NCI-H2107 treated with DMSO at 0.1 percent for 48 hours (cell line): ENCODE measurements around the gene PLVAP.

ENCODE experiments used
- DNase-seq: peaks from one replicate; lab custom pipeline; 2025; ENCODE audit not compliant: unreplicated experiment; lab: John Stamatoyannopoulos, UW

The PLVAP gene

DNA sequence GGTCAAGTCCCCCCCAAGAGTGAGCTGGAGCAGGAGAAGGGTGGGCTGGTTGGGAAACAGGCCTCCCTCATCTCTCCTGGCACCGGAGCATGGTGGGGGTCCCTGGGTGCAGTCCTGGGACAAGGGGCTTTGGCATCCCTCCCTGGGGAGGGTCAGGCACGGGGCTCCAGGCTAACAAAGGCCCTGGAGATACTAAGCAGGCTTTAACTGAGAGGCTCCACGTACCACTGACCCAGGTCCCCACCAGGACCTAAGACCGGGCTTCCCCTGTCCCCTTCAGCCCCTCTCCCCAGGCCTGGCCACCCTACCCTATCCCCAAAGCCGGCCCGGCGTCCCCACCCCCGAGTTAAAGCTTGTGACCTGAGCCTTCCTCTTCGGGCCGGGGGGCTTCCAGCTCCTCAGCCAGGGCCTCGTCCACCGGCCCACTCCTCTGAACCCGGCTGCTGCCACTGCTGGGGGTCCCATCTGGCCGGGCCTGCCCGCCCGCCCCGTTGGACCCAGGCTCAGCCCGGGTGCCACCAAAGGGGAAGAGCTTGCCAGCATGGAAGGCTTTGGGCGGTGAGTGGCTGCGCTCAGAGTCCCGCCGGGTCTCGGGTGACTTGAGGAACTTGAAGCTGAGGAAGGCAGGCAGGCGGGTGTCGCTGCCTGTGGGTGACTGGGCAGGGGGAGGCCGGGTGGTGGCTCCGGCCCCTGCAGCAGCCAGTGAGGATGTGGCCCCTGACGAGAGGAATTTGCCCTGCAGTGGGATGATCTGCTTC is 52.6 kb downstream of the PLVAP start:
- DNase-seq: no peak

DNA sequence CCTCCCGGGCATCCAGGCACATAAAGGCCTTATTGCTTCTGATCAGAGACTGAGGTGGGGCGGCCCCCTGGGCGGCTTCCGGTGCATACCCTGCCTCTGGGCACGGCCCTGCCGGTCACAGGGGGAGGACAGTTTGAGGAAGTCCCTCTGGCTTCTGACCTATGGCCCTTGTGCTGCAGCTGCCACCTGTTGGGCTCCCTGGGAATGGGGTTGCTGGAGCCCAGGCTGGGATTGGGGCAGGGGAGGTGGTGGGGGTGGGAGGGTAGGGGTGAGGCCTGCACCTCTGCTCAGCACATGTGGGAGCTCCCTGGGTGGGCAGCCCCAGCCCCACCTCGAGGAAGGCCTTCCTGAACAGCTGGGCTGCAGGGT is 53.2 kb downstream of the PLVAP start:
- no peak for DNase-seq

DNA sequence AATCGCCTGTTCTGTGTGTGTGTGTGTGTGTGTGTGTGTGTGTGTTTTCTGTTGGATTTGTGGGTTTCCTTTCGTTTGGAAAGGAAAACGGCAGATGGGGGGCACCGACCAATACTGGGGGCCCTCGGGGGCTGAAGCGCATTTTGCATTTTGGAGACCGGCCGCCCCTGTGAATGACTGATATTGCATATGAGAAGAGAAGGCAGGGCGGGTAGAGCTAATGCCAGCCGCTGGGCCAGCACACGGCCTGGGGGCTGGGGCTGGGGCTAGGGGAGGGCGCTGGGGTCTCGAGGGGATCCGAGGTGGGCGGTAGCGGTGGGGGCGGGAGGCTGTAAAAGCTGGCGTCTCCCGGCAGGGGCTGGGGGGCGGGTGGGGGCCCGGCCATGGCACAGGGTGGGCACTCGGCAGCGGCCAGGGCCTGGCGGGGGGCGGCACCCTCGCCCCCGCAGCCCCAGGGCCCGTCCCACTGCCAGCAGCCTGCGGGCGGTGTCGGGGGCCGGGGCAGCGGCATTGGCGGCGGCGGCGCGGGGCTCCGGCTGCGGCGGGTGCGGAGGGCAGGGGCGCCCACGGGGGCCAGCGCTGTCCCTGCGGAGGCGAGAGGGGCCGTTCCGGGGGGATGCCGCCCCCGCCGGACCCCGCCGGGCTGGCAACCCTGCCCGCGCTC is 53.7 kb downstream of the PLVAP start:
- DNase-seq: no peak

DNA sequence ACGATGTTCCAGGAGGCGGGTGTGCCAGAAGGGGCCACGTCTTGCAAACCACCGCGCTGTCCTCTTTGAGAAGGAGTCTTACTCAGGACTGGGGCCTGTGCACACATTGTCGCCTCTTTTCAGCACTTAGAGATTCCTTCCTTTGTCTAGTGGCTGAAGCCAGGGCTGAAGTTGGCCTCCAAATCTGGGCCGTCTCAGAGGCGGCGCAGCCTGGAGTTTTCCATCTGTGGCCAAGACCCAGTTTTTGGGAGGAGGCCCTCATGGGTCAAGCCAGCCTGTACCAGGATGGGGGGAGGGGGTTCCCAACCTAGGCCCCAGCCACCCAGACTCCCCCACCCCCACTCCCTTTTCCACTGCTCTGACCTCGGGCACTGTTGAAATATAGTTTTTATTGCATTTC is 54.3 kb downstream of the PLVAP start:
- DNase-seq: no peak

DNA sequence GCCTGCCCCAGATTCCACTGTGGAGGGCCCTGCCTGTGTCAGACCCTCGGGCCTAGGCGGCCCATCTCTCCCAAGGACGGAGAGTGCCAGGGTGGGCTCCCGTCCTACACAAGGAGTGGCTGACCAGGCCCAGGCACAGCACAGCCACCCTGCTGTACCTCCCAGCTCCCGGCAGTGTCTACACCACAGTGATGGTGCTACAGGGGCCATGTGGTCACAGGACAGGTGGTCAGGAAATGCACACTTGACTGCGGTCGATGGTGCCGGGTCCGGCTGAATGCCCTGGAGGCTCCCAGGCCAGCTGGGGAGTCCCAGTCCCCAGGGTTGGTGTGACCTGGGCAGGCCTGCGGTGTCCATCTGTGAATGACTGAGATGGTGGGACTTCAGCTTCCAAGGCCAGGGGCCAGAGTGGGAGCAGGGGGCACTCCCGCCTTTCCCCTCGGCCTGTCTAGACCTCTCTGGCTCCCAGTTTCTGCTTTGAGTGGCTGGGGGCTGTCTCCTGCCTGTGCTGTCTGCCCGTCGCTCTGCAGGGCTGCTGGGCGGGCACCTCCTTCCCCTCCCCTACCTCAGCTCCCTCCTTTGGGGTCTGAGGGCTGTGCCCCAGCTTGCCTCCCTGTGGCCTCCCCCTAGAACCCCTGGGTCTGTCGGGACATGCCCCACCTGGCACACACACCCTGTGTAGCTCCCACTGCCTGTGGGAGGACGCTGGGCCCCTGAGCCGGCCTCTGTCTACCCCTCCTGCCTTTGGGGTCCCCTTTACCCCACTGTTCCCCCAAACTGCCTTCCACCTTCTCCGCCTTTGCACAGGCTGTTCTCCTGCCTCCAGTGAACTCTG is 55.3 kb downstream of the PLVAP start:
- DNase-seq: no peak

DNA sequence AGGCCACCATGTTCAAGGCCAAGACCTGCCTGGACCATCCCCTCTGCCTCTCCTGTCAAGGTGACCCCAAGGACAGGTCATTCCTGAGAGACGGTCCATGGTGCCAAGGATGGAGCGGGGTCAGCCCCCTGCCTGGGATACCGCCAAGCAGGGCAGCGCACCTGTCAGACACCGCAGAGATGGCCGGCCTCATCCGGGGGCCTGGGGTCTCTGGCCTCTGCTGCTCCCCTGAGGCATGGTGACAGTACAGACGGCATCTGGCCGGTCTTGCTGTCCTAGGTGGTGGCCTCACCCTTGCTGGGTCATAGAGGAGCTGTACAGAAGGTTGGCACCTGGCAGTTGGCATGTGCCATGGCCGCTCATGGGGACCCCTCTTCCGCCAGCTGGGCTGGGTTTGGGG is 56.7 kb downstream of the PLVAP start:
- DNase-seq: no peak

DNA sequence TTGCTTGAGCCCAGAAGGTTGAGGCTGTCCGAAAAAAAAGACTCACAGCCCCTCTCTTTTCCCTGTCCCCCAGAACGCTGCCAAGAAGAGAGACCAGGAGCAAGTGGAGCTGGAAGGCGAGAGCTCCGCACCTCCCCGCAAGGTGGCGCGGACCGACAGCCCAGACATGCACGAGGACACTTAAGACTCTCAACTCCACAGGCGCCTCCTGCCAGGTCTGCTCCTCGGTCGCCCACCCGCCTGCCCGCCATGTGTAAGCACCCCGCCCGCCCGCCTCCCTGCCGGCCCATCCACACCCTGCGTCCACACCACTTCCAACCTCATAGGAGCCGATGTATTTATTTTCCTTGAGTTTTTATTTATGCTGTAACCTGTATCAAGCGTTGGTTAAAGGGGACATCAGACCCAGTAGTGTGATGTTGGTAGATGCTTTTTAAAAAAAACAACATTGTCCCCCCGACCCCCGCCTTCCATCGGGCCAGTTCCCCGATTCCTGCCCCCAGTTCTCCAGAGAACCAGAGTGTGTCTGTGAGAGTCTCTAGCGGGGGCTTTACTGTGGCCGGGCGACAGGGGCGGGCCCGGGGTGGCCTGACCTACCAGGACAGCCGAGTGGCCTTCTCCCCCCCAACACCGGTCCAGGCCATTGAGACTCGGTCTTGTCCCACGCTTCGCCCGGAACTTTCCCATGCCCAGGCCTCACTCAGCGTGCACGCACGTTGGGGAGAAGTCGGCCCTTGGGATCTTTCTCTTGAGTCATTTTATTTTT is 57.5 kb downstream of the PLVAP start:
- no peak for DNase-seq

DNA sequence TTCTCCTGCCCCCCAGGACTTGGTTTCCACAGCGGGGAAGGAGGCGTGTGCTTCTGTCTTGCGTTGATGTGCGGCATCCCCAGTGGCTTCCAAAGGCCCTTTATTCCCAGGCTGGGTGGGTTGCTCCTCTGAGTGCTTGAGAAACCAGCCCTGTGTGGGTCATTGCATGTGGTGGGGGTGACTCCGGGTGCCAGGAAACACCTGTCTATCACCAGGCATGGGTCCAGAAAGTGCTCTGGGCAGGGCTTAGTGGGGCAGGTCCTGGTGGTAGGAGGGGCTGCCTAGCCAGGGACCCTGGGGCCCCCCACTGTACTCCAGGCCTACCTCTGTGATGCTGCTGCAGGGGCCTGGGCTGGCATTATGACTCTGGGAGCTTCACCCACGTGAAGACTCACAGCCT is 58.2 kb downstream of the PLVAP start:
- no peak for DNase-seq

DNA sequence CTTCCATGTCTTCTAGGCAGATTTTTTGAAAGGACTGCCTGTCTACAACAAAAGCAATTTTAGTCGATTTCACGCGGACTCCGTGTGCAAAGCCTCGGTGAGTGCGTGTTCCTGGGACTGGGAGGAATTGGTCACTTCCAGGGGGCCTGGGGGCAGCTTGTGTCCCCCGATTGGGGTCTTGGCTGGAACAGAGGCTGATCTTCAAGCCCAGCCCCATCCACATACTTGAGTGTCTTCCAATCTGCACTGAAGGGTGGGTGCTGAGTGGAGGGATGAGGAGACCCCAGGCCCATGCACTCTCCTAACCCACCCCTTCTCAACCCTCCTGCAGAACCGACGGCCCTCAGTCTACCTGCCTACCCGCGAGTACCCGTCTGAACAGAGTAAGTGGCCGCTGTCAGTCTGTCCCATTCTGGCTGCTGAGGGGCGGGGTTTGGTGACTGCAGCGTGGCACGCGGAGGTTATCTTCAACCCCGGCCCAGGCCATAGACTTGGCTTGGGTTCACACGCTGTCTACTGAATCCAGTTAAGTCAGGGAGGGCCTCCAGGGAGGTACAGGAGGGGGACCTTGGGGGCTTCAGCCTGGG is 63.0 kb downstream of the PLVAP start:
- no peak for DNase-seq

DNA sequence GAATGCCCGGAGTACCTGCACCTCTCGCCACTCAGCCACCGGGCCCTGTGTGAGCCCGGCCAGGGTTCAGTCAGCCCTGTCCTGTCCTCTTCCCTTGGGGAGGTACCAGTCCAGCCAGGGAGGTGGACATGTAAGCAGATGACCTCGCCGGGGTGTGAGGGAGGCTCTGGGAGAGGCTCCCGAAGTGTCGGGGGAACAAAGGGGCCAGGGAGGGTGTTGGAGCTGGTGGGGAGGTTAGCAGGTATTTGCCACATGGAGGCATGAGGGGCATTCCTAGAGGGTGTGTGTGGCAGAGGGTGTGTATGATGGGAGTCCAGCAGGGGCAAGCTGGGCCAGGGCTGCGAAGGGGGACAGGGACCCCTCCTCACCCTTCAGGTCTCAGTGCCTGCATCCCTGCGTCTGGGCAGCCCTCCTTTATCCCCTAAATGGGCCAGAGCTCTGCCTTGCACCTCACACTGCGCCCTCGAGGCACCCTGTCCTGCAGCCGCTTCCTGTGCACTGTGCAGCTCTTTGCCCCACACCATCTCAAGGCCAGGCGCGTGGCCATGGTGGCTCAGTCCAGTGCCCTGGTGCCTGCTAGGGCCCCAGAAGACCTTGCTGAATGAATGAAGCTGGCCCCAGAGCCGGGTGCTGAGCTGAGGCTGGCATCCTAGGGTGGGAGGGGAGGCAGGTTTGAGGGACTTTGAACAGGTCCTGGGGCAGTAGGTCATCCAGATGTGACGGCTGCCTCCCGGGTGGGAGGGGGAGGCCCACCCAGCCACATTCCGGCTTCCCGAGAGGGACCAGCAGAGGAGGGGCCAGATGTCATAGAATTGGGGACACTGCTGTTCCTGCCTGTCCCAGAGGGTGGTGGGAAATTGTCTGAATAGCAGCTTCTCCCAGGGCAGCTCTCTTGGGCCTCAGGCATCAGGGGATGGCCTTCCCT is 64.7 kb downstream of the PLVAP start:
- DNase-seq: no peak

DNA sequence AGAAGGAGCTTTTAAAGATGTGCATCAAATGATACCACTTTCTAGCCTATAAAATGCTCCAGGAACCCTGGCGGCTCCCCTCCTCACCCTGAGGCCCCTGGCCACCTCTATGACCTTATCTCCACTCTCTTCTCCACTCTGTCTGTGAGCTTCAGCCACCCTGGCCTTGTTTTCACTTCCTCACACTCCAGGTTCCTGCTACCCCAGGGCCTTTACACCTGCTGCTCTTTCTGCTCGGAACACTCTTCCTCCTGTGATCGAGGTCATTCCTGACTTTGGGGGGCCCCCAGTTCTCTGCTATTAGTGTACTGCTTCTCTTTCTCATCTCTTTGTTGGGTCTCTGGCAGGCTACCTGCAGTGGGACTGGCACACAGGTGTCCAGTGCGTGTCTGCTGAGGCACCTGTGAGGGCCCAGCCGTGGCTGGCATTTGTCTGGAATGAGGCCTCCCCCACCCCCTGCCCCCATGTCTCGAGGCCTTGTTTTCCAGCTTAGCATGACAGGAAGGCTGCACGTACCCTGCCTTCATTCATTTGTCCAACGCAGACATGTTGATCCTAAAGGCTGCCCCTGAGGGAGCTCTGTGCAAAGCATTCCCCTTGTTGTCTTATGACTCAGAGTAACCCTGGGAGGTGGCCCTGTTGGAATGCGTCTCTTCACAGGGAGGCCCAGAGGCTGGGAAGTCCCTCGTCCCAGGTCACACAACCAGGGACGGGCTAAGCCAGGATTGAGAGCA is 65.5 kb downstream of the PLVAP start:
- no peak for DNase-seq

DNA sequence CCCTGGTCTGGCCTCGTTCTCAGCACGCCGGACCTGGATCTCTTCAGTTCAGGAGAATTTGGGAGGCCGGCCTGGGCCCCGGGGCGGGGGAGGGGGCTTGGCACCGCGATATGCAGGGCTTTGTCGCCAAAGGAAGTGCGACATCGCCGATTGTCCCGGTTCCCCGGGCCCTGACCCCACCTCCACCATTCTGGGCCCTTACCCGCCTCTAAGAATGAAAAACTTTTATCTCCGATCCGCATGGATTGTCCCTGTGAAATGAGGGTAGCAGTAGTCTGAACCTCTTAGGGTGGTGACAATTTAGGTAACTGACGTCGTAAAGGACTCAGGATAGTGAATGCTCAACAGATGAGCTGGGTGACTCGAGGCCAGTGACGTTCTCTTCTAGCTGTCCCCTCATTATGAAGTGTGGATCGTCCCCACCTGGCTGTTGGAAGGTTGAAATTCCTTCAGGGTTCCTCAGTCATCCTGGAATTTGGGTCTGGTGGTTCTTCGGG is 67.1 kb downstream of the PLVAP start:
- no peak for DNase-seq

DNA sequence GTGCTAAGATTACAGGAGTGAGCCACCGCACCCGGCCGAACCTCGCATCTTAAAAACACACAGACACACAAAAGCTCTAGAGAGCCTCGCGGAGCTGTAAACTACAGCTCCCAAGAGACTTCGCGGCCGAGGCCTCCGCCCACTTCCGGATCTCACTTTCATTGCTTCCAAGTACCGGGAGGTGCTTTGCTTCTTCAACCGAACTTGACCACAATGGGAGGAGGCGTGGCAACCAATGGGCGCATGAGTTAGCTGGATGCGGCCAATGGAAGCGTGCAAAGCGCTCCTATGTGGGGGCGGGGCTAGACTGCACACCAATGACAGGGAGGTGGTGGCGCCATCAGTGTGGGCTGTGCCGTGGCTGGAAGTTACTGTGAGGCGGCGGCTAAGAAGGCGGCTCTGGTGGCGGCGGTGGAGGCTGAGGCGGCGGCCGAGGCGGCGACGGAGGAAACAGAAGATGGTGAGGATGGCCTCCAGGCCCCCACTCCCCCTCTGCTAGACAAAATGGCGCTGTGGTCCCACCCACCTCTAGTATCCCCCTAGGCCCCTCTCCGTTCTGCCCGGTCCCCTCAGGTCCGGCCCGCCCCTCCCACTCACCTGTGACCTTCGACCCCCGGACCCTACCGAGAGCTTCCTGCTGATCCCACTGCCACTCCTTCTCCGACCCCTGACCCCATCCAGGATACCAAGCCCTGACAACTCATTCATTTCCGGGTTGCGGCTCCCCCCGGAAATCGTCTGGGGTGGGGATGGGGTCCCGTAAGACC is 67.8 kb downstream of the PLVAP start, which contains the start of gene DDA1:
TSS of gene DDA1 (plus strand) at position 366 of the 767 bp plus-strand sequence. CDS start at position 458, 92 bp downstream.
- peak; percentile 98 for DNase-seq

DNA sequence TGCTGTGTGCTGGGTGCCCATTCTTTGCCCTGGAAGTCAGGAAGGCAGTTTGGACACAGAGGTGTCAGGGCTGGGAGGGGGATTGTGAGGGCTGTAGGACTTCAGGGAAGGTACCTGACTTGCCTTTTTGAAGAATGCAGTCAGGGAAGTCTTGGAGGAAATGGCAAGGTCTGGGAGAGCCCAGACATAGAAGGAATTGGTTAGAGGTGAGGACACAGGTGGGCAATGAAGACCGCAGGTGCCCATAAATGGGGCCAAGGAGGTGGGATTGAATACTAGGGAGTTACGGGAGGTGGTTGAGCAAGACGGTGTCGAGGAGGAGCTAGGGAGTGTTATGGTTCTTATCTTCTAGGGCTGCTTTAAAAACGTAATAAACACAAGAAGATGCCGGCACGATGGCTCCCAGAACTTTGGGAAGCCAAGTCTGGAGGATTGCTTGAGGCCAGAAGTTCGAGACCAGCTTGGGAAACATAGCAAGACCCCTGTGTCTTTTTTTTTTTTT is 69.2 kb downstream of the PLVAP start:
- DNase-seq: no peak

DNA sequence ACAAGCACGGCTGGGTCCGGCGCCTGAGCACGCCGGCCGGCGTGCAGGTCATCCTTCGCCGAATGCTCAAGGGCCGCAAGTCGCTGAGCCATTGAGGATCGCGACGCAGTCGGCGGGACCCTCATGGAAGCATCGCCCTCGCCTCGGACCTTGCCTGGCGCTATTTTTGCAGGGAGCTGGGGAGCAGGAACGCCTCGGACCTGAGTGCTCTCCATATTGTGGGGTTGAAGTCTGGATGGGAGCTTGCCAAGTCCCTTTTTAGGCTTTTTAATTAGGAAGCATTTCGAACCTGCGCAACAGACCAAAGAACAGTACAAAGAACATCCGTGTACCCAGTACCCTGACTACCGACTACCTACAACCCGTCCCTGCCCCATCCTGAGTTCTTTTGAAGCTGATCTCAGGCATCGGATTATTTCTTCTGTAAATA is 70.8 kb downstream of the PLVAP start:
- DNase-seq: no peak

DNA sequence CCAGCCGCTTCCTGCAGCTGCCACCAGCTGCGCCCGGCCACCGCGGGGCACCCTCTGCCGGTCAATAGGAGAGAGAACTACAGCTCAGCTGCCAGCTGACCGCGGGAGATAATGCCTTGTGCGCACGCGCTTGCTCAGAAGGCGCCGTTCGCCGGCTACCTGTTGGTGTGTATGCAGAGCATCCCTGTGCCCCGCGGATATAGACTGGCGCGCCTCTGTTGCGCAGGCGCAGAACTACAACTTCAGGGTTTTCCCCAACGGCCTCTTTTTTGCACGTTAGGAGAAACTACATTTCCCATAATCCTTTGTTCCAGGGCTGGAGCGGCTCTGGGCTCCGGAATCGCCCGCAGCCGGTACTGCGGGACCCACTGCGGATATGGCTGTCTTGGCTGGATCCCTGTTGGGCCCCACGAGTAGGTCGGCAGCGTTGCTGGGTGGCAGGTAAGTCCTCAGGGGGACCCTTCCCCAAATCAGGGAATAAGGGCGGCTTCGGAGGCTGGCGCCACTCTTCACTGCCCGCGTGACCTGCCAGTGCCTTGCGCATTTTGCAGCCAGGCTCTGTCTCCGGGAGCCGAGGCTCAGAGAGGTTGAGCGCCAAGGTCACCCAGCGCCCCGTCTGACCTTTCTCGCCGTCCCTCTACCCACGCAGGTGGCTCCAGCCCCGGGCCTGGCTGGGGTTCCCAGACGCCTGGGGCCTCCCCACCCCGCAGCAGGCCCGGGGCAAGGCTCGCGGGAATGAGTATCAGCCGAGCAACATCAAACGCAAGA is 71.4 kb downstream of the PLVAP start, which contains the start of gene MRPL34:
TSS of gene MRPL34 (plus strand) at position 356 of the 768 bp plus-strand sequence. CDS start at position 377, 21 bp downstream.
- peak; percentile 98 for DNase-seq

DNA sequence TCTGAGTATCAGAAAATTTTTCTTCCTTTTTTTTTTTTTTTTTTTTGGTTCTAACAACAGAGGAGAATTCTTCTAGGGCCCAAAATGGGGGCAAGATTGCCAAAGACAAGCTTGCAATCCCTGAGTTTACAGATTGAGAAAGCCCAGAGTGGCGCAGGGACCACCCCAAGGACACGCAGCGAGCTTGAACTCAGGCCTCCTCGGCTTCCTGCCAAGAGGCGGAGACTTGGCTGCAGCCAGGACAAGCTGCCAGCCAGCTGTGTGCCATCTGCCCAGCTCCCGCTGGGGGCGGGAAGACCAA is 72.0 kb downstream of the PLVAP start:
- no peak for DNase-seq
